H1 (cell line): Measurements from ENCODE around the gene DNAAF5. TPM values are rescaled to one million over a fixed set of nuclear protein-coding genes. Genes with fewer than 3 reads are reported as not detected.

ENCODE experiments used
- CTCF ChIA-PET: fragments of 300-600 bp; sonication (Branson Sonifier 250); formaldehyde crosslinking; loops from one replicate; lab custom pipeline; 2021; ENCODE audit not compliant: partially characterized antibody; lab: Charles Lee
- POLR2A ChIA-PET: fragments of 300-600 bp; sonication (Branson Sonifier 250); formaldehyde crosslinking; loops from one replicate; lab custom pipeline; 2021; ENCODE audit warnings: inconsistent platforms; ENCODE audit not compliant: partially characterized antibody; lab: Charles Lee
- DNase-seq, 2 experiments: peaks; one replicate each; pipeline versions ENCODE4 v3.0.0 to v3.0.0-alpha.2; 2010 to 2022; ENCODE audit warnings: low spot score in 2 of 2, low read depth in 1 of 2, mixed read lengths in 1 of 2
- FAIRE-seq: peaks from 2 replicates; lab custom pipeline; 2011; peaks lifted over from hg19 to GRCh38; lab: Jason Lieb, UNC
- H2AFZ ChIP-seq: 2 replicates; pipeline ENCODE4 v1.8.1; 2012; ENCODE audit warnings: low read length, inconsistent platforms
- H2AK5ac ChIP-seq: 2 replicates; pipeline ENCODE4 v1.6.1; 2013; ENCODE audit warnings: low read depth, low read length
- H2BK120ac ChIP-seq: replicated peaks from 2 replicates; pipeline ENCODE3; 2013; ENCODE audit warnings: low read depth, low read length, inconsistent platforms
- H2BK12ac ChIP-seq: 2 replicates; pipeline ENCODE4 v1.6.1; 2013; ENCODE audit warnings: low read depth, low read length
- H2BK15ac ChIP-seq: 2 replicates; pipeline ENCODE4 v1.6.1; 2013; ENCODE audit warnings: low read length
- H2BK20ac ChIP-seq: 2 replicates; pipeline ENCODE4 v1.6.1; 2013; ENCODE audit warnings: low read length
- H2BK5ac ChIP-seq: 2 replicates; pipeline ENCODE4 v1.6.1; 2013; ENCODE audit warnings: low read depth, low read length
- H3K14ac ChIP-seq: 2 replicates; pipeline ENCODE4 v1.6.1; 2013; ENCODE audit warnings: inconsistent platforms; ENCODE audit not compliant: insufficient read length
- H3K18ac ChIP-seq: 2 replicates; pipeline ENCODE4 v1.6.1; 2013; ENCODE audit warnings: low read length; ENCODE audit errors: extremely low read depth
- H3K23ac ChIP-seq: 2 replicates; pipeline ENCODE4 v1.6.1; 2013; ENCODE audit warnings: inconsistent platforms; ENCODE audit not compliant: insufficient read length
- H3K23me2 ChIP-seq: 2 replicates; pipeline ENCODE4 v1.6.1; 2013; ENCODE audit warnings: low read depth, low read length
- H3K27ac ChIP-seq: 2 replicates; pipeline ENCODE4 v1.6.1; 2011; ENCODE audit warnings: low read depth, low read length, inconsistent platforms
- H3K27me3 ChIP-seq, 4 experiments: replicated peaks in 1 of 4; 1 replicate in 1 of 4; 2 replicates in 3 of 4; pipeline versions ENCODE4 v1.6.1 to v1.8.1; 2011 to 2013; ENCODE audit warnings: low read length in 3 of 4, mild to moderate bottlenecking in 3 of 4, inconsistent platforms in 2 of 4, mixed read lengths in 2 of 4, moderate library complexity in 1 of 4; ENCODE audit not compliant: control insufficient read depth in 3 of 4, insufficient read depth in 3 of 4; ENCODE audit errors: extremely low read depth in 1 of 4
- H3K36me3 ChIP-seq, 4 experiments: 2 replicates each; pipeline versions ENCODE4 v1.6.1 to v1.8.1; 2011 to 2013; ENCODE audit warnings: mild to moderate bottlenecking in 4 of 4, low read length in 3 of 4, moderate library complexity in 2 of 4, control low read depth in 1 of 4, inconsistent platforms in 1 of 4; ENCODE audit not compliant: insufficient read depth in 4 of 4, control insufficient read depth in 2 of 4
- H3K4ac ChIP-seq: replicated peaks from 2 replicates; pipeline ENCODE3; 2013; ENCODE audit warnings: low read length, low read depth, mixed read lengths, inconsistent platforms; ENCODE audit not compliant: insufficient read length
- H3K4me1 ChIP-seq, 4 experiments: replicated peaks in 1 of 4; 1 replicate in 1 of 4; 2 replicates in 3 of 4; pipeline versions ENCODE4 v1.6.1 to v1.8.1; 2011 to 2013; ENCODE audit warnings: low read length in 3 of 4, inconsistent platforms in 2 of 4, mixed read lengths in 1 of 4; ENCODE audit not compliant: insufficient read depth in 4 of 4, control insufficient read depth in 3 of 4
- H3K4me2 ChIP-seq, 2 experiments: 2 replicates each; pipeline versions ENCODE4 v1.6.1 to v1.8.1; 2011 to 2013; ENCODE audit warnings: low read depth in 2 of 2, low read length in 2 of 2, control low read depth in 1 of 2, inconsistent platforms in 1 of 2, mild to moderate bottlenecking in 1 of 2; ENCODE audit not compliant: insufficient read depth in 1 of 2
- H3K4me3 ChIP-seq, 4 experiments: fragments of 200-600, 300-600 bp in 1 of 4; sonication (generic), shearing (Covaris generic), sonication (Bioruptor Twin) in 1 of 4; 2 replicates each; pipeline versions ENCODE4 v1.5.1 to v1.8.1; 2011 to 2016; ENCODE audit warnings: low read length in 4 of 4, low read depth in 3 of 4, control low read depth in 2 of 4, inconsistent platforms in 2 of 4, mild to moderate bottlenecking in 2 of 4, mixed read lengths in 1 of 4, moderate library complexity in 1 of 4; ENCODE audit not compliant: insufficient read depth in 2 of 4; ENCODE audit errors: extremely low read depth in 1 of 4
- H3K56ac ChIP-seq: replicated peaks from 2 replicates; pipeline ENCODE3; 2013; ENCODE audit warnings: low read depth, mild to moderate bottlenecking, mixed read lengths, low read length, inconsistent platforms; ENCODE audit not compliant: insufficient read length
- H3K79me1 ChIP-seq: 2 replicates; pipeline ENCODE4 v1.6.1; 2013; ENCODE audit warnings: low read depth, low read length, control low read depth
- H3K79me2 ChIP-seq, 2 experiments: 2 replicates each; pipeline versions ENCODE4 v1.6.1 to v1.8.1; 2012 to 2013; ENCODE audit warnings: low read length in 2 of 2, mild to moderate bottlenecking in 2 of 2, inconsistent platforms in 1 of 2; ENCODE audit not compliant: insufficient read depth in 2 of 2, control insufficient read depth in 1 of 2
- H3K9ac ChIP-seq, 4 experiments: replicated peaks in 1 of 4; 1 replicate in 1 of 4; 2 replicates in 3 of 4; pipeline versions ENCODE4 v1.6.1 to v1.8.1; 2011 to 2013; ENCODE audit warnings: low read depth in 3 of 4, low read length in 3 of 4, control low read depth in 2 of 4, mild to moderate bottlenecking in 2 of 4, moderate library complexity in 2 of 4, inconsistent platforms in 1 of 4; ENCODE audit errors: extremely low read depth in 1 of 4
- H3K9me3 ChIP-seq, 2 experiments: 2 replicates each; pipeline versions ENCODE4 v1.6.1 to v1.8.1; 2012 to 2013; ENCODE audit warnings: mild to moderate bottlenecking in 2 of 2, moderate library complexity in 2 of 2, control low read depth in 1 of 2, inconsistent platforms in 1 of 2, low read depth in 1 of 2, low read length in 1 of 2, mixed read lengths in 1 of 2; ENCODE audit not compliant: insufficient read depth in 2 of 2
- H4K20me1 ChIP-seq, 2 experiments: replicated peaks in 1 of 2; 2 replicates each; pipeline versions ENCODE3 to v1.8.1; 2011 to 2013; ENCODE audit warnings: inconsistent platforms in 2 of 2, low read length in 2 of 2, mild to moderate bottlenecking in 1 of 2; ENCODE audit not compliant: insufficient read depth in 2 of 2, control insufficient read depth in 1 of 2
- H4K5ac ChIP-seq: 2 replicates; pipeline ENCODE4 v1.6.1; 2013; ENCODE audit warnings: low read length, low read depth, mixed read lengths, inconsistent platforms; ENCODE audit not compliant: insufficient read length
- H4K8ac ChIP-seq: 2 replicates; pipeline ENCODE4 v1.8.0; 2013; ENCODE audit warnings: mild to moderate bottlenecking, moderate library complexity, low read length, inconsistent platforms; ENCODE audit not compliant: insufficient read depth; ENCODE audit errors: extremely low read depth
- H4K91ac ChIP-seq: replicated peaks from 2 replicates; pipeline ENCODE3; 2013; ENCODE audit warnings: low read length, mixed read lengths, inconsistent platforms; ENCODE audit not compliant: insufficient read length
- BCL11A ChIP-seq, 2 experiments: IDR thresholded peaks; one replicate each; pipeline ENCODE4 v1.6.1; 2011; ENCODE audit warnings: low read depth in 2 of 2, low read length in 2 of 2, mild to moderate bottlenecking in 2 of 2
- CHD1 ChIP-seq: IDR thresholded peaks from 2 replicates; pipeline ENCODE4 v1.6.1; 2012; ENCODE audit warnings: low read depth, low read length, improper control_type of control experiment
- E2F6 ChIP-seq: IDR thresholded peaks from 2 replicates; pipeline ENCODE4 v1.6.1; 2012; ENCODE audit warnings: inconsistent platforms
- FOSL1 ChIP-seq: IDR thresholded peaks from 2 replicates; pipeline ENCODE4 v1.6.1; 2011; ENCODE audit warnings: mild to moderate bottlenecking, low read depth, low read length, moderate library complexity; ENCODE audit not compliant: insufficient read depth
- KDM5A ChIP-seq: fragments of 200-600 bp; IDR thresholded peaks from 2 replicates; pipeline ENCODE4 v1.7.1; 2012; ENCODE audit warnings: mild to moderate bottlenecking, low read length, inconsistent platforms, mixed read lengths
- NRF1 ChIP-seq: IDR thresholded peaks from 2 replicates; pipeline ENCODE4 v1.6.1; 2011; ENCODE audit warnings: mild to moderate bottlenecking, low read depth, low read length, improper control_type of control experiment
- PHF8 ChIP-seq: fragments of 200-600 bp; sonication (generic); conservative IDR thresholded peaks from 2 replicates; pipeline ENCODE4 v1.7.1; 2012; ENCODE audit warnings: low read depth, mild to moderate bottlenecking, inconsistent platforms, low read length, moderate library complexity
- RXRA ChIP-seq: IDR thresholded peaks from 2 replicates; pipeline ENCODE4 v1.6.1; 2011; ENCODE audit warnings: low read depth, mild to moderate bottlenecking, low read length, moderate library complexity; ENCODE audit not compliant: insufficient read depth
- SAP30 ChIP-seq: fragments of 300-600 bp; sonication (generic); IDR thresholded peaks from 2 replicates; pipeline ENCODE4 v1.7.1; 2012; ENCODE audit warnings: low read length, moderate library complexity, mild to moderate bottlenecking, inconsistent platforms; ENCODE audit not compliant: insufficient read depth, insufficient replicate concordance
- SP4 ChIP-seq: IDR thresholded peaks from 2 replicates; pipeline ENCODE4 v1.6.1; 2012; ENCODE audit warnings: low read length, inconsistent platforms
- TAF7 ChIP-seq: optimal IDR thresholded peaks from 2 replicates; pipeline ENCODE3; 2011; ENCODE audit warnings: low read depth, mild to moderate bottlenecking, inconsistent platforms, low read length, moderate library complexity, borderline replicate concordance
- TBP ChIP-seq: IDR thresholded peaks from 2 replicates; pipeline ENCODE4 v1.6.1; 2011; ENCODE audit warnings: low read depth, low read length, improper control_type of control experiment
- WGBS, 2 experiments: shearing (Covaris generic) in 1 of 2; methylation state at CpG; one replicate each; pipeline versions ENCODE4 v1.1.6 to v1.1.7; 2013 to 2015; ENCODE audit warnings: low lambda C conversion rate in 2 of 2, mixed read lengths in 2 of 2, inconsistent platforms in 1 of 2, low coverage in 1 of 2, missing lambda C conversion rate in 1 of 2; ENCODE audit not compliant: insufficient replicate concordance in 2 of 2, insufficient coverage in 1 of 2, insufficient read length in 1 of 2; ENCODE audit errors: extremely low coverage in 1 of 2, missing lambda C conversion rate in 1 of 2; 5-methylcytosine and 5-hydroxymethylcytosine counted together
- polyA plus RNA-seq, 7 experiments: library from polyadenylated mRNA; depleted of rRNA in 3 of 7; stranded (reverse) in 5 of 7; unstranded in 2 of 7; fragments of >200 nt in 5 of 7; fragments of 200-250 nt in 2 of 7; gene quantifications; 1 replicate in 5 of 7; 2 replicates in 1 of 7; 4 replicates in 1 of 7; pipeline versions ENCODE4 v1.2.1 to v1.2.3, GENCODE V29; 2011 to 2013; ENCODE audit warnings: missing spikeins in 2 of 7, mixed read lengths in 2 of 7
- total RNA-seq: library from RNA; stranded (reverse); fragmentation: NEBNext Ultra II Directional; extraction: Animal tissue kit (Norgen Biotek cat#: 25700); gene quantifications from 2 replicates; pipeline ENCODE4 v1.2.1, GENCODE V29; 2021

The DNAAF5 gene
- total and polyA plus RNA-seq, 2 of the 8 experiments (the other 6 are each of a cell fraction or from before 2014, with no cell fraction given): 55.1 to 95.9 TPM

DNA sequence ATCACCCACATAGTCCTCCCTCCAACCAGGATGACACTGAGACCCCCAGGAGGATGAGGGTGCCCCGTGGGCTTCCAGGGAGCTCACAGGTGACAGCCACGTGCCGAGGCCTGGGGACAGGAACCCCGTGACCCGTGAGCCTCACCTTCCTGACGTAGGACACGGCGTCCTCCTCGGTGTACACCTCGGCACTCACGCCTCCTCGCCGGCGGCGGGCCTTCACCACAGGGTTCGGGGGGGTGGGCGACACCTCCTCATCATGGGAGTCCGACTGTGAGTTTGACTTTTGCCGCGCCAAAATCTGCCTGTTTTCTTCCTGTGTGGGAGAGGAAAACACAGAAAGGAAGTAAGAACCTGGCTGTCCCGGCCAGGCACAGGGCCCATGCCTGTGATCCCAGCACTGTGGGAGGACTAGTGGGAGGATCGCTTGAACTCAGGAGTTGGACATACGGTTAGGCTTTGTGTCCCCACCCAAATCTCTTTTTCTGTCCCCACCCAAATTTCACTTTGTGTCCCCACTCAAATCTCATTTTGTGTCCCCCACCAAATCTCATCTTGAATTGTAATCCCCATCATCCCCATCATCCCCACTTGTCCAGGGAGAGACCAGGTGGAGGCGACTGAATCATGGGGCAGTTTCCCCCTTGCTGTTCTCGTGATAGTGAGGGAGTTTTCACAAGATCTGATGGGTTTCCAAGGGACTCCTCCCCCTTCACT, 45.9 kb upstream of the DNAAF5 start:
- Histone ChIP-seq H3K4ac (no peak overlapping the region), H2BK12ac (no peak overlapping the region), H3K56ac (no peak overlapping the region), H3K36me3 (peaks cover 2 to 40% (median 11%) of the 10 kb centered on the region in 4 experiments; a peak in 7 of 8 replicates), H4K20me1 (no peaks in the 10 kb centered on the region), H2AK5ac (no peak overlapping the region), H3K14ac (no peak overlapping the region), H2BK20ac (no peak overlapping the region), H3K23ac (no peak overlapping the region), H4K91ac (no peak overlapping the region), H2BK15ac (no peak overlapping the region), H2AFZ (no peak overlapping the region), H3K9me3 (peaks cover 1 to 3% of the 10 kb centered on the region in 2 experiments; a peak in 3 of 4 replicates), H3K4me3 (no peak overlapping the region), H4K8ac (peak overlapping the region; percentile 2; the same call in 1 of the 2 replicates), H3K18ac (no peak overlapping the region), H3K4me1 (no peaks in the 10 kb centered on the region), H2BK5ac (no peak overlapping the region), H3K4me2 (no peak overlapping the region), H4K5ac (no peak overlapping the region), H3K27ac (no peak overlapping the region), H2BK120ac (no peak overlapping the region), H3K27me3 (no peaks in the 10 kb centered on the region), H3K9ac (no peak overlapping the region), H3K79me2 (no peaks in the 10 kb centered on the region; a peak in 1 of 4 replicates), H3K79me1 (peaks cover 3% of the 10 kb centered on the region; the same call in 1 of the 2 replicates), H3K23me2 (peaks cover 2% of the 10 kb centered on the region; the same call in 1 of the 2 replicates)
- POLR2A ChIA-PET: no interaction called here
- TF ChIP-seq RXRA (no peak), KDM5A (no peak), BCL11A (IDR thresholded peaks at IDR 0.05; ENCODE audit: low read depth in 2 of 2, low read length in 2 of 2) (no peak), TAF7 (no peak), TBP (no peak), NRF1 (no peak), CHD1 (no peak), E2F6 (no peak), PHF8 (no peak), SP4 (no peak), SAP30 (no peak), FOSL1 (no peak)
- FAIRE-seq (no peak), DNase-seq (no peak)
- CTCF ChIA-PET: no interaction called here
- 87% methylated on average over 23 of the region's 25 CpGs; no CpG with 5 or more reads in 1 of the 2 experiments for WGBS, 2 experiments
